ENCODE results near the gene DDX28.
A peak's percentile ranks its signal among the peaks of the same experiment; 100 is the strongest.
"Not testable (repeated sequence)": the region's sequence is repeated elsewhere in the genome, so short reads cannot be mapped to it uniquely, and the experiment has no call there.

Gene DDX28

DNA sequence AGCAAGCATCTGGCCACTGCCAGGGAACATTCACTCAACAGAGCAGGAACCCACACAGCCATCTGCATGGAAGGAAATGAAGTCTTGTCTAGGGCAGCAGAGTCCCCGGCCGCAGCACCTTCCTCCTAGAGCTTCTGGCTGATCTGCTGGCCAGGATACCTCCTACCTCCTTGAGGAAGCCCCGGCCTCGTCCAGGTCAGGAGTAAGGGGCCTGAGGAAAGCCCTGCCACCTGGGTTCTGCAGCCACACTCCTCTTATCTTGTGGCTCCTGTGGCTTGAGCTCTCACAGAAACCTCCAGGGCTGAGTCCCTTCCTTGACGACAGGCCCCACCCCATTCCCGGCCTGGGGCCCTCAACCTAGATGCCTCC lies 29.0 kb downstream of the DDX28 start:
- DNase-seq (ENCODE audit: low spot score) = not testable (repeated sequence)

DNA sequence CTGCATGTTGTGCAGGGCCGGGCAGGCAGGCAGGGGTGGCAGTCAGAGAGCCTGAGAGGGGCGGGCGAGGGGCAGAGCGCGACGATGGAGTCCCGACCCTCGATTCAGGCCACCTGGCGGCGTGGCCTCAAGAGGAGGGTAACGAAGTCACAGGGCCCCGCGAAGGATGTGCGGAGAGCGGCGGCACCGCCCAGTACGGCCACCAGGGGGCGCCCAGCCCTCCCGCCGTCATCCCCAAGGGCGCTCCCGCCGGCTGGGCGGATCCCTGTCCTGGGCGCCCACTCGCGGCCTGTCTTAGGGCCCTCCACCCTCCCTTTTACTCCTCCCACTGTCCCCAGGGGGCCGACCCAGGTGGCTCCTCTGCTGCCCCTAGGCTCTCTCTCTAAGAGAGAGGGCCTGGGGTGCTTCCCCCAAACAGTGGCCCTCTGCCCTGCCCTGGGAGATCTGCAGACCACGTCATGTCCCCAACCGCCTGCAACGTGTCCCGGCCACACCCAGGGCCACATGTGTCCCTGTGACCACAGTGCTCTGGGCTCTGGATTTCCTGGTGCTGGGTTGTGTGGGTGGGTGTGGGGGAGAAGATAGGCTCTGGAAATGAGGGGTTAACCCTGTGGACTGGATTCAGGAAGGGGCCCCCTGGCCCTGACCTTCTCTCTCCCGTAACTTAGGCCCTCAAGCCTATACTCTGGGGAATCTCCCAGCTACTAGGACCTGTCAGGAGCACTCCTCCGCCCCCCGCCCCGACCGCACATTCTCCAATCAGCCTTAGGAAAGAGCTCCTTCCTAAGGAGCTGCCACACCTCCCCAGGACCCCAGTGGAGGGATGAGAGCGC lies 29.6 kb downstream of the DDX28 start:
- DNase-seq (ENCODE audit: low spot score) = peak; percentile 81

DNA sequence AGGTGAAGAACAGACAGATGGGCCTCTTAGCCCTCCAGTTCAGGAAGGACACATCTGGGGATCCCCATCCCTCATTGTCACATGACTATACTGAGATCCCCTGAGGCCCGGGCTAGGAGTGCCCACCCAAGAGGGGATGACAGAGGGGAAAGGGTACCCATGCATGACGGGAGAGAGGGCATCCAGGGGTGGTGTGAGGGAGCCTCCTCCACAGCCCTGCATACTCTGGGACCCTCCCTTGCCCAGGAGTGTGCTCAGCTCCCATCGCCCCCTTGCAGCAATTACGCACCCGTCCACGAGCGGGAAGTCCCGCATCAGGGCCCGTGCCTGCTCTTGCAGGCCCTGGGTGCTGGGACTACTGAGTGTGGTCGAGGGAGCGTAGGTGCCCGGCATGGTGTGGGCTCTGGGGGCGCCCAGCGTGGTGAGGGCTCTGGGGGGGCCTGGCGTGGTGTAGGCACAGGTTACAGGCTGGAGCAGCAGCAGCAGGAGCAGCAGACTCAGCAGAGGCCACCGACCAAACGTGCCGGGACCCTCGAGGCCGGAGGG lies 30.3 kb downstream of the DDX28 start:
- no peak for DNase-seq (ENCODE audit: low spot score)

DNA sequence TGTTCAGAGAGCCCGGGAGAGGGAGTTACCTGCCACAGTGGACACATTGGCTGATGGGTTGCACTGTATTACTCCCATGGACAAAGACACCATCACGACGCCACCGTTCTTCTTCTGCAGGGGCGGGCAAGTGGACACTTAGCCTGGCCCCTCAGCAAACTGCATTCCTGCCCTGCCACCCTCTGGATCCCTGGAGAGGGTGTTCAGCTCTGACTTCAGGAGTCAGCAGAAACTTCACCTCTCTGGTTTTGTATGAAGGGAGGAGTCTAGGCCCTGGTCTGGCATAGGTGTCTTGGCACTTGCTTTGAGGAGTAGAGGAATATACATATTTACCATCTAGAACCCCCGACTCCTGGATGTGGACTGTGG lies 33.0 kb downstream of the DDX28 start:
- DNase-seq (ENCODE audit: low spot score) = no peak

DNA sequence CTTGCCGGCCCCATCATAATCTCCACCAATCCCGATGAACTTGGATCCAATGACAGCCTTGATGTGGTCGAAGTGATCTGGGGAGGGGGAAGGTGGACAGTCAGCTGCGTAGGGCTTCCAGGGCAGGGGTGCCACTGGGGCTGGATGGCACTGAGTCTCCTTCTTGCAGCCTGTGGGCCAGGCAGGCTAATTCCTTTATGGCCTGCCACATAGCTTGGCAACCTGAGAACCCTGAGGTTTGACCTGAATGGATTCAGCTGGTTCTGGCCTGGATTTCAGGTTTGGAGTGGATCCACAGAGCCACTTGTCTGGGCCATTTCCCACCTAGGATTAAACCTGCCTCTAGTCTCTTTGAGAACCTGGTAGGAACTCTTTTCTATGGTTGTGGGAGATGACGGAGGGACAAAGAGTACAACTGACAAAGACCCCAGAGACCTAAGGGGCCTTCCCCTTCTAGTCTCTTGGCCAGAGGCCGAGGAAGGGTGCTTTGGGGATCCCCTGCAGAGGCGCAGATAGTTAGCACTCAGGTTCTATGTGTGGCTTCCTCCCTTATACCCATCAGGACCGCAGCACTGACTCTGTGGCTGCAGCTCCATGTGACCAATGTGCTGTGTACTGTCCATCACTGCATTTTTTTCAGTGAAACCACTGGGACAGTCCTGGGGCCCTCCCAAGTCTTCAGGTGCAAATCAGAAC lies 33.6 kb downstream of the DDX28 start:
- no peak for DNase-seq (ENCODE audit: low spot score)

DNA sequence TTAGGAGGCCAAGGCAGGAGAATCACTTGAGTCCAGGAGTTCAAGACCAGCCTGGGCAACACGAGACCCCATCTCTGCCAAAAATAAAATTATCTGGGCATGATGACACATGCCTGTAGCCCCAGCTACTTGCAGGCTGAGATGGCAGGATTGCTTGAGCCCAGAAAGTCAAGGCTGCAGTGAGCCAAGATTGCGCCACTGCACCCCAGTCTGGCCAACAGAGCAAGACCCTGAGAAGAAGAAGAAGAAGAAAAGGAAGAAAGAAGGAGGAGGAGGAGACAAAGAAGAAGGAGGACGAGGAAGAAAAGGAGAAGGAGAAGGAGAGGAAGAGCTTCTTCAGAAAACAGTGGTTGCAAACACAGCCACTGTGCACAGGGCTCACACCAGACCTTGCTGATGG lies 34.4 kb downstream of the DDX28 start:
- no peak for DNase-seq (ENCODE audit: low spot score)

DNA sequence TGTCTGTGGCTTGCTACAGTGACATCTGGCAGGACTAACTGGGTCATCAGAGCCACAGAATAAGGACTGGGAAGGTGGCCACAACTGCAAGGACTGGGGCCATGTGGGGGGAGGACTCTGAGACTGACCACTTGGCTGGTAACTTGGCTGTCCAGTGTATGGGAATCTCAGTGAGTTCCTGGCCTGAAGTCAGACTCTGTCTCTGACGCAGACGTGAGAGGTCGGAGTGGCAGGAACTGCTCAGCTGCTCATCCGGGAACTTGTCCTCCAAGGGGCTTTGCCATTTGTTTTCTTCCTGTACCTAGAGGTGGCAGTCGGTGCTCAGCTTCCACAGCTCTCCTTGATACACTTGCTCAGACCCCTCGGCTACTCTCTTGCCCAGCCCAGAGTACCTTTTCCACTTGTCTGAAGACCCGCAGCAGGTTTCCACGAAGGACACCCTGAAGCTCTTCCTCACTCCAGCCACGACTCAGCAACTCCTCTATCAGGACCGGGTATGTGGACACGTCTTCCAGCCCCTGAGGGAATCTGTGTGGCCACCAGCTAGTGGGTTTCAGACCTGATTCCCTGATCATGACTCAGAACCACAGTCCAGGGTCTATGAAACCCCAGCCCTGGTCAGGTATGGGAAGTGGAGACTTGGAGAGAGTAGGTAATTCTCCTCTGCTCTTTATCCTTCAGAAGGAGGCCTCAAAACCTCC lies 35.4 kb downstream of the DDX28 start:
- no peak for DNase-seq (ENCODE audit: low spot score)

DNA sequence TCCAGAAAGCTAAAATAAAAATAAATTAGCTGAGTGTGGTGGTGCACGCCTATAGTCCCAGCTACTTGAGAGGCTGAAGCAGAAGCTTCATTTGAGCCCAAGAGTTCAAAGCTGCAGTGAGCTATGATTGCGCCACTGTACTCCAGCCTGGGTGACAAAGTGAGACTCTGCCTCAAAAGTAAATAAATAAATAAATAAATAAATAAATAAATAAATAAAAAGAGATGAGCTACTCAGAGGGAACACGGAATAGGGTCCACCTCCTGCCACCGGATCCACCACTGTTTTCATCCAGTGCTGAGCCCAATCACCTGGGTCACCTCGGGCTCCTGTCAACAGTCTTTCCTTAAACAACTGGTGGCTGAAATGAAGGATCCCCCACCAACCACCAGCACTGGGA lies 36.1 kb downstream of the DDX28 start:
- no peak for DNase-seq (ENCODE audit: low spot score)

DNA sequence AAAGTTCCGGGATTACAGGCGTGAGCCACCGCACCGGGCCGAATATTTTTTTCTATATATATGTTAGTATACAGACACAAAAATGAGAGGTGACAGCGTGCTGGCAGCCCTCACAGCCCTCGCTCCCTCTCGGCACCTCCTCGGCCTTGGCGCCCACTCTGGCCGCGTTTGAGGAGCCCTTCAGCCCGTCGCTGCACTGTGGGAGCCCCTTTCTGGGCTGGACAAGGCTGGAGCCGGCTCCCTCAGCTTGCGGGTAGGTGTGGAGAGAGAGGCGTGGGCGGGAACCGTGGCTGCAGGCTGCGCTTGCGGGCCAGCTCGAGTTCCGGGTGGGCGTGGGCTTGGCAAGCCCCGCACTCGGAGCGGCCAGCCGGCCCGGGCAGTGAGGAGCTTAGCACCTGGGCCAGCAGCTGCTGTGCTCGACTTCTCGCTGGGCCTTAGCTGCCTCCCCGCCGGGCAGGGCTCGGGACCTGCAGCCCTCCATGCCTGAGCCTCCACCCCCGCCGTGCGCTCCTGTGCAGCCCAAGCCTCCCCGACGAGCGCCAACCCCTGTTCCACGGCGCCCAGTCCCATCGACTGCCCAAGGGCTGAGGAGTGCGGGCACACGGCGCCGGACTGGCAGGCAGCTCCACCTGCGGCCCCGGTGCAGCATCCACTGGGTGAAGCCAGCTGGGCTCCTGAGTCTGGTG lies 40.9 kb downstream of the DDX28 start:
- DNase-seq (ENCODE audit: low spot score) = no peak

DNA sequence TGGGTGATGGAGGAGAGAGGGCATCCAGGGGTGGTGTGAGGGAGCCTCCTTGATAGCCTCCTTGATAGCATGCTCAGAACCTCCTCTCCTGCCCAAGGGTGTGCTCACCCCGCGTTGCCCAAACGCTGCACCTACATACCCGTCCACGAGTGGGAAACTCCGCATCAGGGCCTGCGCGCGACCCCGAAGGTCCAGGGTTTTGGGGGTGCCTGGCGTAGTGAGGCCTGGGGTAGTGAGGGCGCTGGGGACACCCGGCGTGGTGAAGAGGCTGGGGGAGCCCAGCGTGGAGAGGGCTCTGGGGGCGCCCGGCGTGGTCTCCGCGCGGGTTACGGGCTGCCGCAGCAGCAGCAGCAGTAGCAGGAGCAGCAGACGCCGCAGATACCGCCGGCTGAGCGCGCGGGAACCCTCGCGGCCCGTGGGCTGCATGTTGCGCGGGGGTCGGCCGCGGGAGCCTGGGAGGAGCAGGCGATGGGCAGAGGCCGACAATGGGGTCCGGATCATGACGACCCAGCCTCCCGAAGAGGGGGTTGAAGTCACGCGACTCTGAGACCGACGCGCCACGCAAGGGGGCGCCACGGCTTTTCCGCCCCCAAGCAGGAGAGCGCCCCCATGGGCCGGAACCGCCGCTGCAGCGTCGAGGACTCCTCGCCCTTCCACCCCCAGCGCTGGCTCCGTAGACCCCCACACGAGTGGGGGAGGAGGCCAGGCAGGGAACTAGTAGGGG lies 42.9 kb downstream of the DDX28 start, which contains the start of gene DPEP3:
Gene DPEP3, minus strand, starts transcription at position 545 of the 724 bp plus-strand sequence. Its CDS starts 119 bp downstream, at position 426.
- no peak for DNase-seq (ENCODE audit: low spot score)

DNA sequence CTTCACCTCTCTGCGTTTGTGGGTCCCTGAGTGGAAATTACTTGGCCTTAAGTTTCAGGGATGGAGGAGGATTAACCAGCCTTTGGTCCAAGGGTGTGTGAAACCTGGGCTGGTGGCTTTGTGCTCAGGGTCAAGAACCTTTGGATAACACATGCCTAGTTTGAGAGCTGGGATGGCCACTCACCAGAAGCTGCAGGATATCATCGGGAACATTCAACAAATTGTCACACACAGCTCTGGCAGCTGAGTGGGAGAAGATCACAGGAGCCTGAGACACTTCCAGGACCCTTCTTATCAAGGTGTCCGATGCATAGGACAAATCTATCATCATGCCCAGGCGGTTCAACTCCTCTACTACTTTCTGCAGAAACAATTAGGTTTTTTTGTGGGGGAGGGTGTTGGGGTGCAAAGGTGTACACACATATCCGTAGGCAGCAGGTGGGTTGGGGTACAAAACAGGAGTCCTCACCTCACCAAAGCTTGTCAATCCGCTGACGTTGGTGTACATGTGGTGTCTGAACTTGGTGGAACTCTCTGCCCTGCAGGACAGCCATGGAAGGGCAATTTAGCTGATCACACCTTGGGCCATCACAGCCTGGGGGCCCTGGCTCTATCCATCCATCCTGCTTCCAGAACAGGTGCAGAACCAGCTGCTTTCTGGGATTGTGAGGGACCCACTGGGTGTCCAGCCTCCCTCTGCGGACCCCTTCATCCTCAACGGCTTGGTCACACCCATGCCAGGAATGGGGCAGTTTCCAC lies 45.4 kb downstream of the DDX28 start:
- DNase-seq (ENCODE audit: low spot score) = no peak

DNA sequence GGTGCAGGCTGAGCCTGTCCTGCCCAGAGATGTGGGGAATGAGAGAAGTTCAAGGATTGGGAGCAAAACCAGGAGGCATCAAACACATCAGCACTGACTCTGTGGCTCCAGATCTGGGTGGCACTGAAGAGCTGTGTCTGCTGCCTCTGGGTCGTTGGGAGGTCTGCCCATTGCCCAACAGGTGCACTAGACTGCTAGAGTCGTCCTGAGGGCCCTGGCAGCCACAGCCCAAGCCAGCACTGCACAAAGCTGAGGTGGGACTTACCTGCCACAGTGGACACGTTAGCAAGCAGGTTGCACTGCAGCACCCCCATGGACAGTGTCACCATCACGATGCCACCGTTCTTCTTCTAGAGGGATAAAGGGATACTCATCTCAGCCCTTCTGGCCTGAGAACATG lies 46.0 kb downstream of the DDX28 start:
- no peak for DNase-seq (ENCODE audit: low spot score)

DNA sequence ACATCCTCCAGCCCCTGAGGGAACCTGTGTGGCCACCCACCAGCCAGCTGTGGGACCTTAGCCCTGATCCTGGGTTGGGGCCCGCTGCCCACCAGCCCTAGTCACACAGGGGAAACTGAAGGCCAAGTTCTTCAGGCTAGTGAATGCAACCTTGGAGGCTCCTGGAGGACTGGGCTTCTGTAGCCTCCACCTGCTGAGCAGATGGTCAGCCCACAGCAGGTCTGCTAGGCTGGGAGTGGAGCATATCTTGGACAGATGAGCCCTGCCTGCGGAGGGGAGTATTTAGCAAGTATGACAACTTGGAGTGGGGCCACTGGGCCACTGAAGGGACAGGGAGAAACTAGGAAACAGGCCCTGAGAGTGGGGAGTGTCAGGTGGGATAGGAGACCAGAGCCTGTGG lies 46.8 kb downstream of the DDX28 start:
- DNase-seq (ENCODE audit: low spot score) = no peak

DNA sequence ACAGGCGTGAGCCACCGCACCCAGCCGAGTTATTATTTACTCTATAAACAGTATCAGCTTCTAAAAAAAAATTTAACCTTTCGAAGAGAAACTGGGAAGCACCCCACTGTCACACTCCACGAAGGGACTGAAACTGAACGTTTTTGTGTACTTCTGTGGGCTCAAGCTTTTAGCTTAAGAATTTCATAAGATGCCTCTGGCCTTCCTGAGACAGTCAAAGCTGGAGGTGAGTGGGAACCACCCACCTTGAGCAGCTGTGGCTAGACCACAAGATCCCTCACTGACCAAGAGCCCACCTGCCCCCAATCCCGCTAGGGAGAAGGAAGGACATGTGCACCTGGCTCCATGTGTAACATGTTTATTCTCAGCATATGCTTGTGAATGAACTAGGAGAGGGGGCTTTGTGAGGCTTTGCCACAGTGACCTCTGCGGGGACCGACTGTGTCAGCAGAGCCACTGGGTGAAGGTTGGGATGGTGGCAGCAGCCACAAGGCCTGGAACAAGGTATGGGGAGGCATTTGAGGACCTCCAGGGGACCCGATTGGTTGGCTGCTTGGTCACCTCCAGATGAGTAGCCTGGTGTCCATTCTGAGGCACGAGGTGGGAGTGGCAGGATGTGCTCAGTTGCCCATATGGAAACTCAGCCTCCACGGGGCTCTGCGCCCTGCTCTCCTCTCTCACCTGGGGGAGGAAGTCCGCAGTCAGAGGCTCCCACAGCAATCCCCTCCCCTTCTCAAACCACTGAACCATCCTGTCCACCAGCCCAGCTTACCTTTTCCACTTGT lies 47.5 kb downstream of the DDX28 start:
- no peak for DNase-seq (ENCODE audit: low spot score)

DNA sequence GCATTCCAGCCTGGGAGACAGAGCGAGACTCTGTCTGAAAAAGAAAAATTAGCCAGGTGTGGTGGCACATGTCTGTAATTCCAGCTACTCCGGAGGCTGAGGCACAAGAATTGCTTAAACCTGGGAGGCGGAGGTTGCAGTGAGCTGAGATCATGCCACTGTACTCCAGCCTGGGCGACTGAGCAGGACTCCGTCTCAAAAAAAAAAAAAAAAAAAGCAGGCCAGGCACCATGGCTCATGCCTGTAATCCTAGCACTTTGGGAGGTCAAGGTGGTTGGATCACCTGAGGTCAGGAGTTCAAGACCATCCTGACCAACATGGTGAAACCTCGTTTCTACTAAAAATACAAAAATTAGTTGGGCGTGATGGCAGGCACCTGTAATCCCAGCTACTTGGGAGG lies 50.7 kb downstream of the DDX28 start:
- not testable (repeated sequence) for DNase-seq (ENCODE audit: low spot score)

DNA sequence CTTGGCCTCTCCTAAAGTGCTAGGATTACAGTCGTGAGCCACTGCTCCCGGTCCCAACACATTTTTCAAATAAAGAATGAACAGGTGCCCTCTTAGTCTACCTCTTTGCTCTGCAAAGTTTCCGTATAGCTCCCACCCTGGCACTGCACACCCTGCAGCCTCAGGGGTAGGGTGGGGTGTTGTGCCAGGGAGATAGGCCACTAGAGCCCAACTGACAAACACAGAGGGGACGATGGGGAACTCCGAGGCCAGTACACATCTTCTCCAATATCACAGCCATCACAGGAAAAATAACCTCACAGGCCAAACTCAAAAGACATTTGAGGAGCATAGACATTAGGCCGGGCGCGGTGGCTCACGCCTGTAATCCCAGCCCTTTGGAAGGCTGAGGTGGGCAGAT lies 51.9 kb downstream of the DDX28 start:
- DNase-seq (ENCODE audit: low spot score) = no peak

Measured in CD4-positive, alpha-beta T cell treated with Interleukin-6 at 100 ng/mL for 8 hours (primary cell).